Measurements from ENCODE around the gene C11orf68.

C11orf68 gene

GRCh38 chr11:65890324-65891218 lies 28.3 kb downstream of the C11orf68 start, which contains the start of gene CCDC85B:
Gene CCDC85B, plus strand, starts transcription at chr11:65890673. Its CDS starts 111 bp downstream, at chr11:65890784.
- H3K27ac ChIP-seq: peak within 1 kb of the TSS; percentile 95
- TF ChIP-seq CTCF (conservative IDR thresholded peaks at IDR 0.05; ENCODE audit: low read depth): 0 out of 2 replicates have a peak, but pooled peaks have one; percentile 10
- peak; percentile 95 for DNase-seq (ENCODE audit: low spot score)
- ChIA-PET CTCF (interaction anchor here (0.5 to 1.9 kb wide), 10 partner anchors 22 to 179 kb away, joined by 3 to 6 read pairs (median 4); no protein-coding TSS in a partner anchor), POLR2A (ENCODE audit: low non-redundant PET) (interaction anchor here (0.5 to 1.6 kb wide), 7 partner anchors 9 to 32 kb away, joined by 3 to 8 read pairs (median 4); partner anchors contain the start of genes FOSL1 and MUS81)

GRCh38 chr11:65888163-65888814 lies 30.6 kb downstream of the C11orf68 start, which contains the start of gene FIBP:
Gene FIBP, minus strand, starts transcription at chr11:65888471. Its CDS starts 53 bp downstream, at chr11:65888418.
- CTCF ChIA-PET: interaction anchor here (0.6 to 1.9 kb wide), 14 partner anchors 9 to 348 kb away, joined by 3 to 14 read pairs (median 4); partner anchors contain the start of genes C11orf68 and KAT5
- TF ChIP-seq CTCF (conservative IDR thresholded peaks at IDR 0.05; ENCODE audit: low read depth): peak; percentile 92
- DNase-seq (ENCODE audit: low spot score): peak; percentile 97
- H3K27ac ChIP-seq: peak within 1 kb of the TSS; percentile 95
- POLR2A ChIA-PET (ENCODE audit: low non-redundant PET): interaction anchor here (0.6 to 1.8 kb wide), 11 partner anchors 11 to 1546 kb away, joined by 3 to 14 read pairs (median 4); partner anchors contain the start of gene FOSL1

- no peak for TF ChIP-seq CTCF (conservative IDR thresholded peaks at IDR 0.05; ENCODE audit: low read depth)
These were observed 31.1 kb downstream of the C11orf68 start for GRCh38 chr11:65887723-65888162.

GRCh38 chr11:65886826-65887722 lies 31.8 kb downstream of the C11orf68 start:
- ChIA-PET CTCF (interaction anchor here (0.6 to 1.9 kb wide), 6 partner anchors 12 to 175 kb away, joined by 3 to 14 read pairs (median 6); partner anchors contain the start of gene KAT5), POLR2A (ENCODE audit: low non-redundant PET) (interaction anchor here (0.7 to 1.5 kb wide), 2 partner anchors 26 to 167 kb away, joined by 3 to 4 read pairs; no protein-coding TSS in a partner anchor)
- DNase-seq (ENCODE audit: low spot score): no peak
- no peak for TF ChIP-seq CTCF (conservative IDR thresholded peaks at IDR 0.05; ENCODE audit: low read depth)
- peak overlapping the region; percentile 95 for H3K27ac ChIP-seq

More at GRCh38 chr11:65887723-65888162, 31.1 kb downstream of the C11orf68 start:
- POLR2A ChIA-PET (ENCODE audit: low non-redundant PET): interaction anchor here (0.6 to 1.8 kb wide), 11 partner anchors 11 to 1546 kb away, joined by 3 to 14 read pairs (median 4); partner anchors contain the start of gene FOSL1
- CTCF ChIA-PET: interaction anchor here (0.6 to 1.9 kb wide), 12 partner anchors 9 to 348 kb away, joined by 3 to 14 read pairs (median 4); partner anchors contain the start of genes C11orf68 and KAT5
- no peak for DNase-seq (ENCODE audit: low spot score)
- peak overlapping the region; percentile 95 for H3K27ac ChIP-seq

- H3K27ac ChIP-seq: peak overlapping the region; percentile 30
- no peak for DNase-seq (ENCODE audit: low spot score)
- no peak for TF ChIP-seq CTCF (conservative IDR thresholded peaks at IDR 0.05; ENCODE audit: low read depth)
- CTCF ChIA-PET: interaction anchor here (0.6 to 1.8 kb wide), 5 partner anchors 35 to 227 kb away, joined by 3 to 10 read pairs (median 5); partner anchors contain the start of gene KAT5
- POLR2A ChIA-PET (ENCODE audit: low non-redundant PET): interaction anchor here (0.7 kb wide), 1 partner anchor 23 kb away, joined by 8 read pairs; no protein-coding TSS in a partner anchor
These were observed 32.9 kb downstream of the C11orf68 start for GRCh38 chr11:65885808-65886536.
